ENCODE results near the gene RABGAP1L. TPM values are rescaled to one million over a fixed set of nuclear protein-coding genes. Genes with fewer than 3 reads are reported as not detected.

The RABGAP1L gene
- total and polyA plus RNA-seq, 2 of the 8 experiments (the other 6 are each of a cell fraction or from before 2014, with no cell fraction given) = 33.3 to 156 TPM

GRCh38 chr1:174640783-174641182 is 481.5 kb downstream of the RABGAP1L start:
- H3K79me2 ChIP-seq (ENCODE audit: control insufficient read depth in 1 of 2, insufficient read depth in 2 of 2, low read length in 2 of 2) = no peaks in the 10 kb centered on the region
- H3K36me3 ChIP-seq (ENCODE audit: control insufficient read depth in 2 of 4, insufficient read depth in 4 of 4, low read length in 3 of 4) = no peaks in the 10 kb centered on the region
- no peak overlapping the region for H3K4me2 ChIP-seq (ENCODE audit: insufficient read depth in 1 of 2, low read depth in 2 of 2, low read length in 2 of 2)
- no peak overlapping the region for H4K8ac ChIP-seq (ENCODE audit: extremely low read depth, insufficient read depth, low read length)
- H3K4ac ChIP-seq (replicated peaks; ENCODE audit: insufficient read length, low read depth, low read length) = no peak overlapping the region
- no peak overlapping the region for H4K5ac ChIP-seq (ENCODE audit: insufficient read length, low read depth, low read length)
- DNase-seq (ENCODE audit: low read depth in 1 of 2, low spot score in 2 of 2) = no peak
- H3K14ac ChIP-seq (ENCODE audit: insufficient read length) = no peak overlapping the region
- no peak overlapping the region for H2AFZ ChIP-seq (ENCODE audit: low read length)
- no peak overlapping the region for H3K9ac ChIP-seq (replicated peaks in 1 of 4; ENCODE audit: extremely low read depth in 1 of 4, low read depth in 3 of 4, low read length in 3 of 4)
- no peak overlapping the region for H2BK15ac ChIP-seq (ENCODE audit: low read length)
- no peaks in the 10 kb centered on the region for H3K79me1 ChIP-seq (ENCODE audit: low read depth, low read length)
- H2BK5ac ChIP-seq (ENCODE audit: low read depth, low read length) = no peak overlapping the region
- no peak overlapping the region for H2BK12ac ChIP-seq (ENCODE audit: low read depth, low read length)
- H2BK120ac ChIP-seq (replicated peaks; ENCODE audit: low read depth, low read length) = no peak overlapping the region
- no peak overlapping the region for H3K23ac ChIP-seq (ENCODE audit: insufficient read length)
- H3K27me3 ChIP-seq (replicated peaks in 1 of 4; ENCODE audit: control insufficient read depth in 3 of 4, extremely low read depth in 1 of 4, insufficient read depth in 3 of 4, low read length in 3 of 4) = no peaks in the 10 kb centered on the region
- H3K27ac ChIP-seq (ENCODE audit: low read depth, low read length) = no peak overlapping the region
- no peak overlapping the region for H3K4me3 ChIP-seq (ENCODE audit: extremely low read depth in 1 of 4, insufficient read depth in 2 of 4, low read depth in 3 of 4, low read length in 4 of 4)
- WGBS, 2 experiments (ENCODE audit: extremely low coverage in 1 of 2, insufficient coverage in 1 of 2, insufficient read length in 1 of 2, insufficient replicate concordance in 2 of 2, low coverage in 1 of 2, low lambda C conversion rate in 2 of 2, missing lambda C conversion rate in 1 of 2) = 100% methylated on average over 1 of the region's 1 CpG; no CpG with 5 or more reads in 1 of the 2 experiments
- no peak overlapping the region for H3K18ac ChIP-seq (ENCODE audit: extremely low read depth, low read length)
- ChIA-PET POLR2A (ENCODE audit: partially characterized antibody) (no interaction called here), CTCF (ENCODE audit: partially characterized antibody) (interaction anchor here (0.6 kb wide), 1 partner anchor 233 kb away, joined by 4 read pairs; no protein-coding TSS in a partner anchor)
- no peak overlapping the region for H4K91ac ChIP-seq (replicated peaks; ENCODE audit: insufficient read length, low read length)
- H3K4me1 ChIP-seq (replicated peaks in 1 of 4; ENCODE audit: control insufficient read depth in 3 of 4, insufficient read depth in 4 of 4, low read length in 3 of 4) = no peaks in the 10 kb centered on the region
- no peaks in the 10 kb centered on the region for H4K20me1 ChIP-seq (replicated peaks in 1 of 2; ENCODE audit: control insufficient read depth in 1 of 2, insufficient read depth in 2 of 2, low read length in 2 of 2)
- no peaks in the 10 kb centered on the region for H3K23me2 ChIP-seq (ENCODE audit: low read depth, low read length)
- no peaks in the 10 kb centered on the region for H3K9me3 ChIP-seq (ENCODE audit: insufficient read depth in 2 of 2, low read depth in 1 of 2, low read length in 1 of 2)
- H2BK20ac ChIP-seq (ENCODE audit: low read length) = no peak overlapping the region
- FAIRE-seq = no peak
- no peak overlapping the region for H2AK5ac ChIP-seq (ENCODE audit: low read depth, low read length)
- no peak overlapping the region for H3K56ac ChIP-seq (replicated peaks; ENCODE audit: insufficient read length, low read depth, low read length)
- no peak for TF ChIP-seq CHD2 (IDR thresholded peaks at IDR 0.05; ENCODE audit: low read length)
- TF ChIP-seq TAF7 (optimal IDR thresholded peaks at IDR 0.05; ENCODE audit: borderline replicate concordance, low read depth, low read length) = no peak
- TF ChIP-seq E2F6 (IDR thresholded peaks at IDR 0.05) = no peak

All from H1 (cell line).